H1 (cell line): ENCODE results near the gene APBA2. TPM values are rescaled to one million over a fixed set of nuclear protein-coding genes. Genes with fewer than 3 reads are reported as not detected.

ENCODE experiments used
- CTCF ChIA-PET: fragments of 300-600 bp; sonication (Branson Sonifier 250); formaldehyde crosslinking; loops from one replicate; lab custom pipeline; 2021; ENCODE audit not compliant: partially characterized antibody; lab: Charles Lee
- POLR2A ChIA-PET: fragments of 300-600 bp; sonication (Branson Sonifier 250); formaldehyde crosslinking; loops from one replicate; lab custom pipeline; 2021; ENCODE audit warnings: inconsistent platforms; ENCODE audit not compliant: partially characterized antibody; lab: Charles Lee
- DNase-seq, 2 experiments: peaks; one replicate each; pipeline versions ENCODE4 v3.0.0 to v3.0.0-alpha.2; 2010 to 2022; ENCODE audit warnings: low spot score in 2 of 2, low read depth in 1 of 2, mixed read lengths in 1 of 2
- FAIRE-seq: peaks from 2 replicates; lab custom pipeline; 2011; peaks lifted over from hg19 to GRCh38; lab: Jason Lieb, UNC
- H2AFZ ChIP-seq: 2 replicates; pipeline ENCODE4 v1.8.1; 2012; ENCODE audit warnings: low read length, inconsistent platforms
- H2AK5ac ChIP-seq: 2 replicates; pipeline ENCODE4 v1.6.1; 2013; ENCODE audit warnings: low read depth, low read length
- H2BK120ac ChIP-seq: replicated peaks from 2 replicates; pipeline ENCODE3; 2013; ENCODE audit warnings: low read depth, low read length, inconsistent platforms
- H2BK12ac ChIP-seq: 2 replicates; pipeline ENCODE4 v1.6.1; 2013; ENCODE audit warnings: low read depth, low read length
- H2BK15ac ChIP-seq: 2 replicates; pipeline ENCODE4 v1.6.1; 2013; ENCODE audit warnings: low read length
- H2BK20ac ChIP-seq: 2 replicates; pipeline ENCODE4 v1.6.1; 2013; ENCODE audit warnings: low read length
- H2BK5ac ChIP-seq: 2 replicates; pipeline ENCODE4 v1.6.1; 2013; ENCODE audit warnings: low read depth, low read length
- H3K14ac ChIP-seq: 2 replicates; pipeline ENCODE4 v1.6.1; 2013; ENCODE audit warnings: inconsistent platforms; ENCODE audit not compliant: insufficient read length
- H3K18ac ChIP-seq: 2 replicates; pipeline ENCODE4 v1.6.1; 2013; ENCODE audit warnings: low read length; ENCODE audit errors: extremely low read depth
- H3K23ac ChIP-seq: 2 replicates; pipeline ENCODE4 v1.6.1; 2013; ENCODE audit warnings: inconsistent platforms; ENCODE audit not compliant: insufficient read length
- H3K23me2 ChIP-seq: 2 replicates; pipeline ENCODE4 v1.6.1; 2013; ENCODE audit warnings: low read depth, low read length
- H3K27ac ChIP-seq: 2 replicates; pipeline ENCODE4 v1.6.1; 2011; ENCODE audit warnings: low read depth, low read length, inconsistent platforms
- H3K27me3 ChIP-seq, 4 experiments: replicated peaks in 1 of 4; 1 replicate in 1 of 4; 2 replicates in 3 of 4; pipeline versions ENCODE4 v1.6.1 to v1.8.1; 2011 to 2013; ENCODE audit warnings: low read length in 3 of 4, mild to moderate bottlenecking in 3 of 4, inconsistent platforms in 2 of 4, mixed read lengths in 2 of 4, moderate library complexity in 1 of 4; ENCODE audit not compliant: control insufficient read depth in 3 of 4, insufficient read depth in 3 of 4; ENCODE audit errors: extremely low read depth in 1 of 4
- H3K36me3 ChIP-seq, 4 experiments: 2 replicates each; pipeline versions ENCODE4 v1.6.1 to v1.8.1; 2011 to 2013; ENCODE audit warnings: mild to moderate bottlenecking in 4 of 4, low read length in 3 of 4, moderate library complexity in 2 of 4, control low read depth in 1 of 4, inconsistent platforms in 1 of 4; ENCODE audit not compliant: insufficient read depth in 4 of 4, control insufficient read depth in 2 of 4
- H3K4ac ChIP-seq: replicated peaks from 2 replicates; pipeline ENCODE3; 2013; ENCODE audit warnings: low read length, low read depth, mixed read lengths, inconsistent platforms; ENCODE audit not compliant: insufficient read length
- H3K4me1 ChIP-seq, 4 experiments: replicated peaks in 1 of 4; 1 replicate in 1 of 4; 2 replicates in 3 of 4; pipeline versions ENCODE4 v1.6.1 to v1.8.1; 2011 to 2013; ENCODE audit warnings: low read length in 3 of 4, inconsistent platforms in 2 of 4, mixed read lengths in 1 of 4; ENCODE audit not compliant: insufficient read depth in 4 of 4, control insufficient read depth in 3 of 4
- H3K4me2 ChIP-seq, 2 experiments: 2 replicates each; pipeline versions ENCODE4 v1.6.1 to v1.8.1; 2011 to 2013; ENCODE audit warnings: low read depth in 2 of 2, low read length in 2 of 2, control low read depth in 1 of 2, inconsistent platforms in 1 of 2, mild to moderate bottlenecking in 1 of 2; ENCODE audit not compliant: insufficient read depth in 1 of 2
- H3K4me3 ChIP-seq, 4 experiments: fragments of 200-600, 300-600 bp in 1 of 4; sonication (generic), shearing (Covaris generic), sonication (Bioruptor Twin) in 1 of 4; 2 replicates each; pipeline versions ENCODE4 v1.5.1 to v1.8.1; 2011 to 2016; ENCODE audit warnings: low read length in 4 of 4, low read depth in 3 of 4, control low read depth in 2 of 4, inconsistent platforms in 2 of 4, mild to moderate bottlenecking in 2 of 4, mixed read lengths in 1 of 4, moderate library complexity in 1 of 4; ENCODE audit not compliant: insufficient read depth in 2 of 4; ENCODE audit errors: extremely low read depth in 1 of 4
- H3K56ac ChIP-seq: replicated peaks from 2 replicates; pipeline ENCODE3; 2013; ENCODE audit warnings: low read depth, mild to moderate bottlenecking, mixed read lengths, low read length, inconsistent platforms; ENCODE audit not compliant: insufficient read length
- H3K79me1 ChIP-seq: 2 replicates; pipeline ENCODE4 v1.6.1; 2013; ENCODE audit warnings: low read depth, low read length, control low read depth
- H3K79me2 ChIP-seq, 2 experiments: 2 replicates each; pipeline versions ENCODE4 v1.6.1 to v1.8.1; 2012 to 2013; ENCODE audit warnings: low read length in 2 of 2, mild to moderate bottlenecking in 2 of 2, inconsistent platforms in 1 of 2; ENCODE audit not compliant: insufficient read depth in 2 of 2, control insufficient read depth in 1 of 2
- H3K9ac ChIP-seq, 4 experiments: replicated peaks in 1 of 4; 1 replicate in 1 of 4; 2 replicates in 3 of 4; pipeline versions ENCODE4 v1.6.1 to v1.8.1; 2011 to 2013; ENCODE audit warnings: low read depth in 3 of 4, low read length in 3 of 4, control low read depth in 2 of 4, mild to moderate bottlenecking in 2 of 4, moderate library complexity in 2 of 4, inconsistent platforms in 1 of 4; ENCODE audit errors: extremely low read depth in 1 of 4
- H3K9me3 ChIP-seq, 2 experiments: 2 replicates each; pipeline versions ENCODE4 v1.6.1 to v1.8.1; 2012 to 2013; ENCODE audit warnings: mild to moderate bottlenecking in 2 of 2, moderate library complexity in 2 of 2, control low read depth in 1 of 2, inconsistent platforms in 1 of 2, low read depth in 1 of 2, low read length in 1 of 2, mixed read lengths in 1 of 2; ENCODE audit not compliant: insufficient read depth in 2 of 2
- H4K20me1 ChIP-seq, 2 experiments: replicated peaks in 1 of 2; 2 replicates each; pipeline versions ENCODE3 to v1.8.1; 2011 to 2013; ENCODE audit warnings: inconsistent platforms in 2 of 2, low read length in 2 of 2, mild to moderate bottlenecking in 1 of 2; ENCODE audit not compliant: insufficient read depth in 2 of 2, control insufficient read depth in 1 of 2
- H4K5ac ChIP-seq: 2 replicates; pipeline ENCODE4 v1.6.1; 2013; ENCODE audit warnings: low read length, low read depth, mixed read lengths, inconsistent platforms; ENCODE audit not compliant: insufficient read length
- H4K8ac ChIP-seq: 2 replicates; pipeline ENCODE4 v1.8.0; 2013; ENCODE audit warnings: mild to moderate bottlenecking, moderate library complexity, low read length, inconsistent platforms; ENCODE audit not compliant: insufficient read depth; ENCODE audit errors: extremely low read depth
- H4K91ac ChIP-seq: replicated peaks from 2 replicates; pipeline ENCODE3; 2013; ENCODE audit warnings: low read length, mixed read lengths, inconsistent platforms; ENCODE audit not compliant: insufficient read length
- ASH2L ChIP-seq: fragments of 200-600, 300-600 bp; sonication (generic); IDR thresholded peaks from one replicate; pipeline ENCODE4 v1.7.1; 2017; ENCODE audit warnings: low read length
- CTCF ChIP-seq, 3 experiments: IDR thresholded peaks; 1 replicate in 2 of 3; 2 replicates in 1 of 3; pipeline versions ENCODE4 v1.5.1 to v1.6.1; 2011; ENCODE audit warnings: low read length in 3 of 3, mild to moderate bottlenecking in 3 of 3, inconsistent platforms in 2 of 3, low read depth in 1 of 3, moderate library complexity in 1 of 3; ENCODE audit not compliant: insufficient read depth in 1 of 3; ENCODE audit errors: control extremely low read depth in 1 of 3
- EP300 ChIP-seq, 2 experiments: IDR thresholded peaks; 1 replicate in 1 of 2; 2 replicates in 1 of 2; pipeline ENCODE4 v1.6.1; 2011 to 2012; ENCODE audit warnings: low read depth in 2 of 2, low read length in 2 of 2, mild to moderate bottlenecking in 2 of 2, borderline replicate concordance in 1 of 2, inconsistent platforms in 1 of 2, moderate library complexity in 1 of 2
- EZH2 ChIP-seq: fragments of 200-600 bp; sonication (generic); IDR thresholded peaks from 2 replicates; pipeline ENCODE4 v1.7.1; 2012; ENCODE audit warnings: low read depth, mild to moderate bottlenecking, moderate library complexity, low read length, inconsistent platforms; ENCODE audit not compliant: severe bottlenecking
- JUN ChIP-seq: IDR thresholded peaks from 2 replicates; pipeline ENCODE4 v1.6.1; 2011; ENCODE audit warnings: low read depth, mild to moderate bottlenecking, improper control_type of control experiment, low read length
- SIN3A ChIP-seq, 2 experiments: IDR thresholded peaks in 1 of 2; conservative IDR thresholded peaks in 1 of 2; 2 replicates each; pipeline ENCODE4 v1.6.1; 2011 to 2012; ENCODE audit warnings: low read length in 2 of 2, improper control_type of control experiment in 1 of 2, low read depth in 1 of 2, mild to moderate bottlenecking in 1 of 2
- SP1 ChIP-seq: IDR thresholded peaks from 2 replicates; pipeline ENCODE4 v1.6.1; 2011; ENCODE audit warnings: low read depth, low read length
- SUZ12 ChIP-seq: fragments of 200-600 bp; sonication (generic); IDR thresholded peaks from 2 replicates; pipeline ENCODE4 v1.6.1; 2012; ENCODE audit warnings: mild to moderate bottlenecking, inconsistent platforms, low read length, moderate library complexity, mixed read lengths
- USF2 ChIP-seq: IDR thresholded peaks from 2 replicates; pipeline ENCODE4 v1.6.1; 2011; ENCODE audit warnings: low read length, improper control_type of control experiment
- YY1 ChIP-seq: IDR thresholded peaks from 2 replicates; pipeline ENCODE4 v1.6.1; 2011; ENCODE audit warnings: low read depth, mild to moderate bottlenecking, low read length
- WGBS, 2 experiments: shearing (Covaris generic) in 1 of 2; methylation state at CpG; one replicate each; pipeline versions ENCODE4 v1.1.6 to v1.1.7; 2013 to 2015; ENCODE audit warnings: low lambda C conversion rate in 2 of 2, mixed read lengths in 2 of 2, inconsistent platforms in 1 of 2, low coverage in 1 of 2, missing lambda C conversion rate in 1 of 2; ENCODE audit not compliant: insufficient replicate concordance in 2 of 2, insufficient coverage in 1 of 2, insufficient read length in 1 of 2; ENCODE audit errors: extremely low coverage in 1 of 2, missing lambda C conversion rate in 1 of 2; 5-methylcytosine and 5-hydroxymethylcytosine counted together
- polyA plus RNA-seq, 7 experiments: library from polyadenylated mRNA; depleted of rRNA in 3 of 7; stranded (reverse) in 5 of 7; unstranded in 2 of 7; fragments of >200 nt in 5 of 7; fragments of 200-250 nt in 2 of 7; gene quantifications; 1 replicate in 5 of 7; 2 replicates in 1 of 7; 4 replicates in 1 of 7; pipeline versions ENCODE4 v1.2.1 to v1.2.3, GENCODE V29; 2011 to 2013; ENCODE audit warnings: missing spikeins in 2 of 7, mixed read lengths in 2 of 7
- total RNA-seq: library from RNA; stranded (reverse); fragmentation: NEBNext Ultra II Directional; extraction: Animal tissue kit (Norgen Biotek cat#: 25700); gene quantifications from 2 replicates; pipeline ENCODE4 v1.2.1, GENCODE V29; 2021

APBA2 gene
- total and polyA plus RNA-seq, 2 of the 8 experiments (the other 6 are each of a cell fraction or from before 2014, with no cell fraction given) = 15.5 to 19.0 TPM

- ChIA-PET POLR2A (no interaction called here), CTCF (interaction anchor here (0.6 to 2.4 kb wide), 5 partner anchors 8 to 238 kb away, joined by 3 to 7 read pairs (median 3); no protein-coding TSS in a partner anchor)
- Histone ChIP-seq H4K20me1 (no peaks in the 10 kb centered on the region), H2BK20ac (no peak overlapping the region), H3K27me3 (peaks cover 6 to 21% (median 20%) of the 10 kb centered on the region in 4 experiments; a peak in 6 of 7 replicates), H4K8ac (no peak overlapping the region), H3K4me3 (no peak overlapping the region), H3K23me2 (peaks cover 1% of the 10 kb centered on the region; the same call in 1 of the 2 replicates), H3K56ac (no peak overlapping the region), H3K4me2 (no peak overlapping the region), H3K9me3 (no peaks in the 10 kb centered on the region), H3K79me1 (no peaks in the 10 kb centered on the region), H2BK5ac (no peak overlapping the region), H3K23ac (no peak overlapping the region), H2BK120ac (no peak overlapping the region), H2BK15ac (no peak overlapping the region), H3K4me1 (peaks cover 4 to 9% (median 7%) of the 10 kb centered on the region in 4 experiments; a peak in 6 of 7 replicates), H3K36me3 (no peaks in the 10 kb centered on the region), H2AK5ac (no peak overlapping the region), H2AFZ (no peak overlapping the region), H4K91ac (no peak overlapping the region), H3K4ac (no peak overlapping the region), H3K27ac (no peak overlapping the region), H2BK12ac (no peak overlapping the region), H3K9ac (no peak overlapping the region), H4K5ac (no peak overlapping the region), H3K14ac (no peak overlapping the region), H3K18ac (no peak overlapping the region), H3K79me2 (no peaks in the 10 kb centered on the region)
- FAIRE-seq (no peak), DNase-seq (no peak)
- WGBS, 2 experiments = 86% methylated on average over 1 of the region's 1 CpG; no CpG with 5 or more reads in 1 of the 2 experiments
- TF ChIP-seq SP1 (no peak), CTCF (IDR thresholded peaks at IDR 0.05; ENCODE audit: control extremely low read depth in 1 of 3, insufficient read depth in 1 of 3, low read depth in 1 of 3, low read length in 3 of 3) (no peak), YY1 (no peak), EP300 (IDR thresholded peaks at IDR 0.05; ENCODE audit: borderline replicate concordance in 1 of 2, low read depth in 2 of 2, low read length in 2 of 2) (no peak), EZH2 (no peak), SUZ12 (no peak), USF2 (no peak), SIN3A (conservative IDR thresholded peaks at IDR 0.05 in 1 of 2, IDR thresholded peaks at IDR 0.05 in 1 of 2; ENCODE audit: low read depth in 1 of 2, low read length in 2 of 2) (no peak), ASH2L (no peak), JUN (no peak)
These were observed 4.2 kb upstream of the APBA2 start for GRCh38 chr15:28881600-28881999.
